ENCODE data around the gene TCF15.
"Not testable (repeated sequence)": the region's sequence is repeated elsewhere in the genome, so short reads cannot be mapped to it uniquely, and the experiment has no call there.

Gene TCF15

DNA sequence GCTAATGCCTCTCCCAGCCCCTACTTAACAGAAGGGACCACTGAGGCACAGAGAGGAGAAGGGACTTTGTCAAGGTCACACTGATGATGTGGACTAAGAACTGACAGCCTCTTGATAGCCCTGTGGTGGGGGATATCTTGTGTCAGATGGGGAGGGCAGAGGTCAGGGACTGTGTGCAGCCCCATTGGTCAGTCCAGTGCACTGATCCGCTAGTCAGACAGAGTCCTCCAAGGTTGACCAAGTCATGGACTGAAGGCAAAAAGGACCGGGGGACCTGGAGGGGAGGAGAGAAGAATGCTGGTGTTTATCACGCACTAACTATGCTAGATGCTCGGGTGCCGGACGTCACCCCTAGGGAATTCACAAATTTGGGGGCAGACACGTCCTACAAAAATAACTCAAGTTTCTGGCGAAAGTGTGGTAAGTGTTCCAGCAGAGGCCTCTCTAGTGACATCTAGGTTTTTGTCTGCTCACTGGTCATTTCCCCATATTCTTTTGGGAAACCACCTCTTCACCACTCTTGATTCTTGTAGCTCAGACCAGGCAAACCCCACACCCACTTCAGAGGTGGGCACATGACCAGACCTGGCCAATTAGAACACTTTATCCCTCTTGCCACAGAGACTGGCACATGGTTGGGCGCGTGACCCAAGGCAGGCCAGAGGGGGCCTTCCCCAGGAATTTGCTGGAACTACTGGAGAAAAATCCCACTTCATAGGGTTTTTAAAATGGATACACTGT is 21.0 kb downstream of the TCF15 start:
- peak; percentile 43 for DNase-seq (ENCODE audit: extremely low spot score, insufficient read length, low read depth)
- FAIRE-seq = peak; percentile 70

DNA sequence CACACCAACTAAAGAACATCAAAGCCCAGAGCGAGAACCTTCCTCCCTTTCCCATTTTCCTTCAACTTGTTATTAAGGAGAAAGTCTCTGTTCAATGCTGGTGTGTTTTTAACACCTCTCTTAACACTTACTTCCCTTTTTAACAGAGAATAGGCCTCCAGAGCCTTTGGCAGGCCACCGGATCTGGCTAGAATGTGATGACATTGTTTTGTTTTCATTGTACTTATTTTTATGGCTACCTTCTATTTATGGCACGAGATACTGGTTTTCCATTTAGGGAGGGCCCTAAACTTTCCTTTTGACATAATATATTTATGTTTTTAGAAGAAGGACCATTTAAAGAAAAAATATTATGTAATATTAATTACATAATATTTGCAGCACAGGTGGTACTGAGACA is 21.6 kb downstream of the TCF15 start:
- DNase-seq (ENCODE audit: extremely low spot score, insufficient read length, low read depth) = no peak
- FAIRE-seq = no peak

DNA sequence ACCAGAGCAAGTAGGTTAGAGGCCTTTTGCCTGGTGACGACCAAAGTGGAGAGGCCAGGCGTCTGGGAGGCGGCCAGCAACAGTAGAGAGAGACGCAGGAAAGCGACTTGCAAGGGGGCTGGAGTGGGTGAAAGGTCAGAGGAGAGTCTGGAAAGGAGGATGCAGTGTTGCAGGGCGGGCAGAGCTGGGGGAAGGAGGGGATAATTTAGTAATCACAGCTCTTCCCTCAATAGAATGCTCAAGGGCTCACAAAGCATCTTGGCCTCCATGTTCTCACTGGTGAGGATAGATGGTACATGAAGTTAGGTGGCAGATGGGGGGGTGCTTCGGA is 25.2 kb downstream of the TCF15 start:
- DNase-seq (ENCODE audit: extremely low spot score, insufficient read length, low read depth) = no peak
- no peak for FAIRE-seq

DNA sequence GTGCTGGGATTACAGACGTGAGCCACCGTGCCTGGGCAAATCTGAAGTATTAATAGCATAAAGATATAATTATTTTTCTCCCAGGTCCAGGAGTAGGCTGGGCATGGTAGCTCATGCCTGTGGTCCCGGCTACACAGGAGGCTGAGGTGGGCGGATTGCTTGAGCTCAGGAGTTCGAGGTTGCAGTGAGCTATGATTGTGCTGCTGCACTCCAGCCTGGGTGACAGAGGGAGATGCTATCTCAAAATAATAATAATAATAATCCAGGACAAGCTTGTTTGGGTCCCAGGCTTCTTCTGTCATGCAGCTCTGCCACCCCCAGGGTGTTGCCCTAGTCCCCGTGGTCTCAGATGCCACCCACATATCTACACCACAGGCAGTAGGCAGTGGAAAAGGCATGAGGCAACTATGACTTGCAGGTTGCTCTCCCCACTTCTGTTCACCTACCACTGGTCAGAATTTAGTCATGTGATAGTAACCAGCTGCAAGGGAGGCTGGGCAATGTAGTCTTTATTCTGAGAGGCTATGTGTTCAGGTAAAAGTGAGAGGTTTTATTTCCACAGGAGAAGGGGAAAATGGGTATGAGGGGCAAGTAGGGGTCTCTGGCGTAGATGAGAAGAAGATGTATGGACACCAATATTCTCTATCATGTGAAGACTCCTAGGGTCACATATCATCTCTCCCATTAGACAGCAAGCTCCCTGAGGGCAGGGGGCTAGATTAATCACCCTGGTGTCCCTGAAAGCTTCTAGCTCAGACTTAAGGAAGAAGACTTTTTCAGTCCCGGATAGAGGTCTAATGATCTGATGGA is 25.7 kb downstream of the TCF15 start:
- FAIRE-seq (no peak), DNase-seq (ENCODE audit: extremely low spot score, insufficient read length, low read depth) (no peak)

DNA sequence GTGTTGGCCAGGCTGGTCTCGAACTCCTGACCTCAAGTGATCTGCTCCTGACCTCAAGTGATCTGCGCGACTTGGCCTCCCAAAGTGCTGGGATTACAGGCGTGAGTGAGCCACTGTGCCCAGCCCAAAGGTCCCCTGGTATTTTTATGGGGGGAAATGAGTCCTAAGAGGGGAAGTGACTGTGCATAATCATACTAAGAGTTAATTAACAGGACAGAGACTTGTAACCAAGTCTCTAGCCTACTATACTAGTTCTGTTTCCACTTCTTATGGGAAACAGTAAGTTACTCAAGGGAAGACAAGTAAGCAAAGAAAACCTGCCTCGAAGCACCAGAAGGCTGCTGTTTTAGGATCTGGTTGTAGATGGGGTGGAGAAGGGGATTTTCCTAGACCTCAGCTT is 27.9 kb downstream of the TCF15 start:
- FAIRE-seq = no peak
- DNase-seq (ENCODE audit: extremely low spot score, insufficient read length, low read depth) = no peak

DNA sequence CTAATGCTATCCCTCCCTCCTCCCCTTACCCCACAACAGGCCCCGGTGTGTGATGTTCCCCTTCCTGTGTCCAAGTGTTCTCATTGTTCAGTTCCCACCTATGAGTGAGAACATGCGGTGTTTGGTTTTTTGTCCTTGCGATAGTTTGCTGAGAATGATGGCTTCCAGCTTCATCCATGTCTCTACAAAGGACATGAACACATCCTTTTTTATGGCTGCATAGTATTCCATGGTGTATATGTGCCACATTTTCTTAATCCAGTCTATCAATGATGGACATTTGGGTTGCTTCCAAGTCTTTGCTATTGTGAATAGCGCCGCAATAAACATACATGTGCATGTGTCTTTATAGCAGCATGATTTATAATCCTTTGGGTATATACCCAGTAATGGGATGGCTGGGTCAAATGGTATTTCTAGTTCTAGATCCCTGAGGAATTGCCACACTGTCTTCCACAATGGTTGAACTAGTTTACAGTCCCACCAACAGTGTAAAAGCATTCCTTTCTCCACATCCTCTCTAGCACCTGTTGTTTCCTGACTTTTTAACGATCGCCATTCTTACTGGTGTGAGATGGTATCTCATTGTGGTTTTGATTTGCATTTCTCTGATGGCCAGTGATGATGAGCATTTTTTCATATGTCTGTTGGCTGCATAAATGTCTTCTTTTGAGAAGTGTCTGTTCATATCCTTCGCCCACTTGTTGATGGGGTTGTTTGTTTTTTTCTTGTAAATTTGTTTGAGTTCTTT is 31.0 kb downstream of the TCF15 start:
- not testable (repeated sequence) for DNase-seq (ENCODE audit: extremely low spot score, insufficient read length, low read depth); FAIRE-seq

DNA sequence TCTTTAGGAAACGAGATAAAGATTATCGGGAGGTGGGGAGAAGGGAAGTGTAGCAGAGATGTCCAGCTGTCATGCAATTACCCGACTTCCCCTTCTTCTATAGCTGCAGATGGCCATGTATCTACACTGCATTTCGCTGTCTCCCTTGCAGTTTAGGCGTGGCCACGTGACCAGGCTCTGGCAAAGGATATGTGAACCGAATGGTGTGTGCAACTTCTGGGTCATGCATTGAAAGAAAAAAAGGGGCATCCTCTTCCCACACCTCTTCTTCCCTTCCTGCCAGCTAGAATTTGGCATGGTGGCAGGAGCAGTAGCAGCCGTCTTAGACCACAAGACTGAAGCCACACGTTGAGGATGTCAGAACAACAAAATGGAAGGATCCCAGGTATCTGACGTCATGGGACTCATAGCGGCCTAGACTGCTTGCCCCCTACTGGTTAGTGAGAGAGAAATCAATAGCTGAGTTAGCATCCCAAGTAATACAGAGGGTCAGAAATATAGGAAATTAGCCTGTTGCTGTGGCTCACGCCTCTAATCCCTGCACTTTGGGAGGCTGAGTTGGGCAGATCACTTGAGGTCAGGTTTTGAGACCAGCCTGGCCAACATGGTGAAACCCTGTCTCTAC is 32.8 kb downstream of the TCF15 start:
- no peak for FAIRE-seq
- no peak for DNase-seq (ENCODE audit: extremely low spot score, insufficient read length, low read depth)

DNA sequence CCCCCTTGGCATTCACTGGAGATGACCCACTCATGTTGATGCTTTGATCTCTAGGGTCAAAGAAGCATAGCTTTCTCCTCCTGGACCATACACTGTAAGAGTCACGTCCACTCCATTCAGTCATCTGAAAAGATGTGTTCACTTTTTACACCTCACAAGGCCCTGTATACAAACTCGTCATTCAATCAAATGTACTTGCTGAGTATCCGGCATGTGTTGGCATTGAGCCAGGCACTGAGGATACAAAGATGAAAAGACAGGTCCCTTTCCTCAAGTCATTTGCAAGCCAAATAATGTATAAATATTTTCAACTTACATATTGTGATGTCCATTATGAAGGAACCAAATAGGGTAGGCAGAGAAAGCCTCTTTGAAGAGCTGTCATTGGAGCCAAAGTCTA is 34.0 kb downstream of the TCF15 start:
- FAIRE-seq (no peak), DNase-seq (ENCODE audit: extremely low spot score, insufficient read length, low read depth) (no peak)

DNA sequence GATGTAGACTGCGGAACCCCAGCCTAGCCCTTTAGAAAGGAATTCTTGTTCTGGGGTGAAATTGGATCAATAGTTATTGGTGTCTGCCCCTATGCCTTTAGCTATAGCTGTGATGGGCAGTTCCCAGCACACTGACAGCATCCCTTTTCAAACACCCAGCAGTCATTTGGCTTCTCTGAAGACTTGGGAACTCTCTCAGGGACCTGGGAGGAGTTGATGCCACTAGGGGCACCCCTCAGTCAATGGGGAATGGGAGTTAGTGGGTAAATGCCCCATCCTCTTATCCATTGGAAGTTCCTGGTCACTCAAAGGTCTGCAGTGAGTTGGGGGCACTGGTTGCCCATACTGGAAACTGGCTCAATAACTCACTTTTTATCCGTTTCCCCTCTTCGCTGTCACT is 34.9 kb downstream of the TCF15 start:
- DNase-seq (ENCODE audit: extremely low spot score, insufficient read length, low read depth) (no peak), FAIRE-seq (no peak)

DNA sequence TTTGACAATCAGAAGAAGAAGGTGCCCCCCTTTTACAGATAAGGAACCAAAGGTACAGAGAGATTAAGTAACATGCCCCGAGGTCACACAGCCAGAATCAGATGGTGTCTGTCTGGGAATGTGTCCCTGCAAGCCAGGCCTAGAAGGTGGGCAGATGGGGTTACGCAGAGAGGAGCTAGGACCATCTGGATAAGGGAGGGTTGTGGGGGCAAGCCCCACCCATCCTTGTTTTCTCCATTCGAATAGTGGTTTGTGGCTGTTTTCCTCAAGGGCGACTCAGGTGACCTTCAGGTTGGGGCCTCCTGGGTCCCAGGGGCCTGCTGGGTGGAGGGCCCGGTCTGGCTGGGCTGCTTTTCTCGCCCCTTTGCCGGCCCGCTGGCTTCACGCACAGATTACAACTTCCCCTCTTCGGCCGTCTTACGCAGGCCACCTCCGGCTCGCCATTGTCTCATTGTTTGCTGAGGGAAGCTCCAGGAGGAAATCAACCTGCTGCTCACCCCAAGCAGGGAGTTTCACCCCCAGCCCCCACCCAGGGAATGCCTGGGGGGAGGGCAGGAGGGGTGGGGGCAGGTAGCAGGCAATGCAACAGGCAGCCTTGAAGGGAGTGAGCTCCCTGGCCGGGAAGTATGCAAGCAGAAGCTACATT is 35.7 kb downstream of the TCF15 start:
- DNase-seq (ENCODE audit: extremely low spot score, insufficient read length, low read depth) (no peak), FAIRE-seq (no peak)

DNA sequence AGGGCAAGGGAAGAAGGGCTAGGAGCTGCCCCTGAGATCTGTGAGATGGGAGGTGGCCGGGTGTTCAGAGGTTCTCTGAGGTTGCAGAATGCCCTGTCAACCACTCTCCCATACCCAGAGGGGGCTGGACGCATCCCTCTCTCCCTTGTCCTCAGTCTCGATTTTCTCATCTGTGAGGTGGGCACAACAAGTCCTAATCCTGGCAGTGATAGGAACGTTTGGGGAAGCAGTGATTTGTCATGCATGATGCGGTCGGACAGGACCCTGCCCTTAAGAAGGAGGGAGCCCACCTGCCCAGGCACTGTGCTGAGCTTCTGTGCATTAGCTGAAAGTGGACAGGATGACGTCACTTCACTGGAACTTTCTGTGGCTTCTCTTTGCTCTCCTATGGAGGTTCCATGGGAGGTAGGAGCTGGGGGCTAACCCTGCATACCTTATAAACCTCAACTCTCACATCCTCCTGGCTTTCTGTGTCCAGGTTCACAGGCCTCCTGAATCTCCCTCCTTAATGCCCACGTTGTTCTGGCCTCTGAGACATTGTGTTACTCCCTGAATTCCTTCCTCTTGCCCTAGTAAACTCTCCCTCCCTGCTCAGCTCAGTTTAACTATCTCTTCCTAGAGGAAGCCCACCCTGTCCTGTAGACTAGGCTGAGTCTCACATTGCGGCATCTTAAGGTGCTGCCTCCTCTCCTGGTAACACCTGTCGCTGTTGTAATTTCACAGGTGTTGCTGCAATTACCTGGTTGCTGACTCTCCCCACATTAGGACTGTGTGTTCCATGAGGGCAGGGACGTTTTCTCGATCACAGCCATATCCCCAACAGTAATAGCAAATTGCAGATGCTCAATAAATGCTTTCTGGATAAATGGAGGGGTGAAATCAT is 36.5 kb downstream of the TCF15 start:
- DNase-seq (ENCODE audit: extremely low spot score, insufficient read length, low read depth) = no peak

DNA sequence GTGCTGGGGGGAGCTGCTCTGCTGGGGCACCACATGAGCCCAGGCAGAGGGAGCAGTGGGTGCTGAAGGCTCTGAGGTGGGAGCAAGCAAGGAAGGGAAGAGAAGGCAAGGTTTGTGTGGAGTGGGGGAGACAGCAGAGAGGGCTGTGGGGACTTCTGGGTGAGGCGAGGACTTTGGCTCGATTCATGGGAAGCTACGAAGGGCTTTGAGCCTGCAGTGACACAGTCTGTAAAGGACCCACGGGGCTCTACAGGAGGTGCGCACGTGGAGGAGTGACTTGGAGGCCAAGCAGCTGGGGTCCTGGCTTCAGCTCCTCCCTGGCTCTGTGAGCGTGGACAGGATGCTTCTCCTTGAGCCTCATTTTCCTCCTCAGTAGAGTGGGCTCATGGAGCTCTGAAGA is 37.4 kb downstream of the TCF15 start:
- FAIRE-seq (no peak), DNase-seq (ENCODE audit: extremely low spot score, insufficient read length, low read depth) (no peak)

More for the DNA sequence above, 36.5 kb downstream of the TCF15 start:
- FAIRE-seq = no peak

DNA sequence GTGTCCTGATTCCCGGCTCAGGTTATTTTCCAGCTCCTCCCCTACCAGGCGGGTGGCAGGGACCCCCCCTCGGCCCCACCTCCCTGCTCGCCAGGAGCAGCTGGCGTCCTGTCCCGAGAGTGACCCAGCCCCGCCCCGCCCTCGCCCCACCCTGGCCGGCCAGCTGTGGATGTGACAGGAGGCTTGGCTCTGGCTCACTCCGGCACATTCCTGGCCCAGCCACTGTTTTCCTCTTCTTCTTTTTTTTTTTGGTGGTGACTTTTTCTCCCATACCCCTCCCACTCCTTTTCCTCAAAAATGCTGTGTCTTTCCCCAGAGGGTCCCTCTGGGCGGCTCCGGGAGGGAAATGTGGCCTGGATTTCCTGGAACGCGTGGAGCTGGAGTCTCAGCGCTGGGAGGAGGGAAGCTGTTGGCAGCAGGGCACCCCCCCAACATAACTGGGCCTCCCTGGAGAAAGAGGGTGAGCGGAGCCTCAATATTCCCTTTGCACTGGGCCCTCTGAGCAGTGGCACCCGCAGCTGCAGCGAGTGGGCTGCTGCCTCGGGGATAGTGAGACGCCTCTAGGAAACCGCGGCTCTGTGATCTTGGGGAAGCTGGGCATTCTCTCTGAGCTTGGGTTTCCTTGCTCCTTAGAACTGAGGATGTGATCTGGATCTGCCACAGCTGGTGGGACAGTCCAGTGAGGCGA is 38.2 kb downstream of the TCF15 start:
- no peak for DNase-seq (ENCODE audit: extremely low spot score, insufficient read length, low read depth)
- FAIRE-seq = no peak

DNA sequence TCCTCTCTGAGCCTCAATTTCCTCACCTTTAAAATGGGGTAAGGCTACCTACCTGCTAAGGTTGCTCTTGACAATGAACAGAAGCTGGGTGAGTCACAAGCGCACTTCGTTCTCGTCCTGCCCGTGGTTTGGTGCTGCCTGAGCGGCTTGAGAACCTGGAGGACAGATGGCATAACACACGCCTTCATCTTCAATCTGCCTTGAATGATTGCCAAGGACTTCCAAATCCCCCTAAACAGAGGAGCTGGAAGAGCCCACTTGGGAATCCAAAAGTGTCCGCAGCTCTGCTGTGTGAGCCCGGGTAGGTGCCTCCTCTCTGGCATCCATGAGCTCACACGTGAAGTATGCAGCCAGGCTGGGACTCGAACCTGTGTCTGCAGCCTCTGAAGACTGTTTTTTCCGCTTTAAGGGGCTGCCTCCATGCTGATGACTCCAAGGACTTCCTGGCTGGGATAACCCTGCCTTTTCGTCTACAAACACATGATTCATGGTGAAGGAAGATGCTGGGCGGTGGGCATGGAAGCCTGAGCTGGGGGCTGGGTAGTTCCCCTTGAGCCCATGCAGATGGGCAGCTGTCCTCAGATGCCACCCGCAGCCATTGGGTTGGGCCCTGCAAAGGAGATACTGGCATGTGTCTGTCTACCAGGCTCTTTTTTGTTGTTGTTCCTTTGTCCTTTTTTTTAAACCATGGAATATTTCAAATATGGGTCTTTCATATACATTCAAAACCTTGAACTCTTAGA is 41.3 kb downstream of the TCF15 start:
- no peak for FAIRE-seq

DNA sequence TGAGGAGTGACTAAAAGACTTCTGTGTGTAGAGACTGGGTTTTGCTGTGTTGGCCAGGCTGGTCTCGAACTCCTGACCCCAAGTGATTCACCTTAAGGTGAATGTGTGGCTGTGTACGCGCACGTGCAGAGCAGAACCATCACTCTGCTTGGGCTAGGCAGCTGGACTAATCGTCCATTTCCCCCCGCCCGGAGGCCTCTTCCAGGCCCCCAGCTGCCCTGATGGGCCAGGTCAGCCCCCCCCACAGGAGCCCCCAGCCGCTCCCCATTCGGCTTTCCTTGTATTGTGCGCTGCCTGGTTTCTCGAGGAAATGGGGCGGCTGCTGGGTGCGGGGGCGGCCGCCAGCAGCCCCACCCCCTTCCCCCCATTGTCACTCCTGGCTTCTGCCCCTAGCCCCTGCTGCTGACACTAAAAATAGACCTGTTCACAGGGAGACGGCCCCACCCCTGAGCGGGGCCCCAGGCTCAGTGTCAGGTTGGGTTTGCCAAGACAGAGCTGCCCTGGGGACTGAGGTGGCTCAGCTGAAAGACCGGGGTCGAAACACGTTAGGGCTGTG is 41.9 kb downstream of the TCF15 start:
- no peak for DNase-seq (ENCODE audit: extremely low spot score, insufficient read length, low read depth)
- FAIRE-seq = no peak

More for the DNA sequence above, 41.3 kb downstream of the TCF15 start:
- no peak for DNase-seq (ENCODE audit: extremely low spot score, insufficient read length, low read depth)

DNA sequence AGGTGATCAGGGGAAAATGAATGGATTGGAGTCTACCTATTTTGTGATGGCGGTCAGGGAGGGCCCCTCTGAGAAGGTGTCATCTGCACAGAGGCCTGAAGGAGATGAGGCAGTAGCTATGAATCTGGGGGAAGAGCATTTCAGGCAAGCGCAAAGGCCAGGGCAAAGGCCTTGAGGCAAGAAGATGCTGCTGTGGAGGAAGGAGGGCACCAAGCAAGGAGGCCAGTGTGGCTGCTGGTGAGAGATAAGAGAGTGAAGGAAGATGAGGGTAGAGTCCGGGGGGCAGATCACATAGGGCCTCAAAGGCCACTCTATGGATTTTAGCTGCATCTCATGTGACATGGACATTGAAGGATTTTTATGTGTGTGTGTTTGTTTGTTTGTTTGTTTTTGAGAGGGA is 45.9 kb downstream of the TCF15 start:
- DNase-seq (ENCODE audit: extremely low spot score, insufficient read length, low read depth) = no peak

DNA sequence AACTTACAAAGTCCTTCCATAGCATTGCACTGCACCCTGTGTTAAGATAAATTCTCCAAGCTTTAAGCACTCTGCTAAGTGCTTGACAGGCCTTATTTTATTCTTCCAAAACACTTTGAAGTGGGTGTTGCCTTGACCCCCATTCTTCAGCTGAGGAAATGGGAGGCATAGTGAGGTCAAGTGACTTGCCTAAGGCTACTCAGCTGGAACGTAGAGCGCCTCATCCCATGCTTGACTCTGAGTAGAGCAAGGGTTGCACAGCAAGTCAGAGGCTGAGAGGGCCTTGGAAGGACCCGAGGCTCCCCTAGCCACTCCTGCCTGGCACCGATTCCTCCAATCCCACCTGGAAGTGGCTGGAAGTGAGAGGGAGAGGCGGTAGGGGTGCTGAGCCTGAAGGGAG is 46.9 kb downstream of the TCF15 start:
- no peak for DNase-seq (ENCODE audit: extremely low spot score, insufficient read length, low read depth)
- no peak for FAIRE-seq

More for the DNA sequence above, 45.9 kb downstream of the TCF15 start:
- FAIRE-seq = no peak
